Suprapubic skin (tissue), 4 donors: ENCODE data around the gene STAC3.

Source experiments
- CTCF ChIP-seq, 2 donors: fragments of 200-600 bp in 1 of 2; fragments of 450-650 bp in 1 of 2; sonication (generic) in 1 of 2; IDR thresholded peaks; one replicate each; pipeline ENCODE4 v1.5.1; 2016 to 2019; ENCODE audit warnings: antibody characterized with exemption in 2 of 2, mild to moderate bottlenecking in 1 of 2, moderate library complexity in 1 of 2
- EP300 ChIP-seq: sonication (generic); formaldehyde crosslinking; IDR thresholded peaks from one replicate; pipeline ENCODE4 v1.6.1; 2017; ENCODE audit warnings: antibody characterized with exemption
- POLR2A ChIP-seq, 2 donors: fragments of 450-650 bp; IDR thresholded peaks; one replicate each; pipeline ENCODE4 v1.6.1; 2017; ENCODE audit warnings: antibody characterized with exemption in 2 of 2, mild to moderate bottlenecking in 2 of 2, moderate library complexity in 2 of 2
- POLR2AphosphoS5 ChIP-seq, 3 donors: sonication (generic); formaldehyde crosslinking; IDR thresholded peaks; one replicate each; pipeline ENCODE4 v1.6.1; 2017; ENCODE audit warnings: antibody characterized with exemption in 3 of 3

GRCh38 chr12:57216014-57216911 lies 34.7 kb downstream of the STAC3 start, which contains the start of gene NXPH4:
- no peak for TF ChIP-seq POLR2A (IDR thresholded peaks at IDR 0.05)
- TF ChIP-seq CTCF (IDR thresholded peaks at IDR 0.05), result no peak
- TF ChIP-seq POLR2AphosphoS5 (IDR thresholded peaks at IDR 0.05), result no peak
- TF ChIP-seq EP300, result no peak
